ENCODE data around the gene ZDHHC14. TPM values are rescaled to one million over a fixed set of nuclear protein-coding genes. Genes with fewer than 3 reads are reported as not detected.

The ZDHHC14 gene
- total RNA-seq, 1 donor from 2014 or later, result 5.1 TPM

- TF ChIP-seq CTCF (IDR thresholded peaks at IDR 0.05; ENCODE audit: partially characterized antibody, unreplicated experiment), result no peak
- DNase-seq, result no peak
- Mint-ChIP-seq H3K4me1 (ENCODE audit: low read depth, unreplicated experiment) (no peaks in the 10 kb centered on the region), H3K27me3 (ENCODE audit: unreplicated experiment) (no peaks in the 10 kb centered on the region), H3K36me3 (ENCODE audit: unreplicated experiment) (no peaks in the 10 kb centered on the region), H3K27ac (ENCODE audit: unreplicated experiment) (no peak overlapping the region), H3K9me3 (ENCODE audit: unreplicated experiment) (no peaks in the 10 kb centered on the region), H3K4me3 (ENCODE audit: unreplicated experiment) (no peak overlapping the region)
Measured at GRCh38 chr6:157628463-157628862, 247.5 kb downstream of the ZDHHC14 start.

GRCh38 chr6:157629220-157629619, 248.2 kb downstream of the ZDHHC14 start:
- Mint-ChIP-seq H3K9me3 (ENCODE audit: unreplicated experiment) (no peaks in the 10 kb centered on the region), H3K27ac (ENCODE audit: unreplicated experiment) (no peak overlapping the region), H3K36me3 (ENCODE audit: unreplicated experiment) (no peaks in the 10 kb centered on the region), H3K27me3 (ENCODE audit: unreplicated experiment) (no peaks in the 10 kb centered on the region), H3K4me3 (ENCODE audit: unreplicated experiment) (no peak overlapping the region), H3K4me1 (ENCODE audit: low read depth, unreplicated experiment) (no peaks in the 10 kb centered on the region)
- TF ChIP-seq CTCF (IDR thresholded peaks at IDR 0.05; ENCODE audit: partially characterized antibody, unreplicated experiment), result no peak
- DNase-seq, result no peak

- no peak for DNase-seq
- H3K4me3 Mint-ChIP-seq (ENCODE audit: unreplicated experiment), result no peak overlapping the region
- no peaks in the 10 kb centered on the region for H3K36me3 Mint-ChIP-seq (ENCODE audit: unreplicated experiment)
- no peaks in the 10 kb centered on the region for H3K27me3 Mint-ChIP-seq (ENCODE audit: unreplicated experiment)
- no peaks in the 10 kb centered on the region for H3K9me3 Mint-ChIP-seq (ENCODE audit: unreplicated experiment)
- TF ChIP-seq CTCF (IDR thresholded peaks at IDR 0.05; ENCODE audit: partially characterized antibody, unreplicated experiment), result no peak
- H3K27ac Mint-ChIP-seq (ENCODE audit: unreplicated experiment), result no peak overlapping the region
- no peaks in the 10 kb centered on the region for H3K4me1 Mint-ChIP-seq (ENCODE audit: low read depth, unreplicated experiment)
Measured at GRCh38 chr6:157630463-157631080, 249.6 kb downstream of the ZDHHC14 start.

DNA sequence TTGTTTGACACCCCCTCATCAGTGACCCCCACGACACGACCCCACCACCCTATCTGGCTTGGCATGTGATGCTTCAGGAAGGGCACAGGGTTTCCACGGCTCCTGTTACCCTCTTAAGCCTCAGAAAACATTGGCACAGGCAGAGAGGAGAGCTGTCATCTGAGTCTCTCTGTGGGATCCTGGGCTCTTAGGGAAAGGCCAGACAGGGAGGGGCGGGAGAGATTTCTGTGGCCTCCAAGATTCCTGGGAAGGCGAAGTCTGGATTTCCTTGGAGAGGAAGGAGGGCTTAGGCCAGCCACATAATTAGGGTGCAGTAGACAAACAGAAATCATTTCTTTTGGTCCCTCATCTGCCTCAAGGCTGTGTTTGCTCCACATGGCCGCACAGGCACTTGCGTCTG, 250.4 kb downstream of the ZDHHC14 start:
- no peak for DNase-seq

More for the DNA sequence above, 250.4 kb downstream of the ZDHHC14 start:
- Mint-ChIP-seq H3K4me1 (ENCODE audit: low read depth, unreplicated experiment) (peaks cover 2% of the 10 kb centered on the region), H3K36me3 (ENCODE audit: unreplicated experiment) (no peaks in the 10 kb centered on the region), H3K4me3 (ENCODE audit: unreplicated experiment) (no peak overlapping the region), H3K27ac (ENCODE audit: unreplicated experiment) (no peak overlapping the region), H3K9me3 (ENCODE audit: unreplicated experiment) (no peaks in the 10 kb centered on the region), H3K27me3 (ENCODE audit: unreplicated experiment) (peaks cover 2% of the 10 kb centered on the region)
- TF ChIP-seq CTCF (IDR thresholded peaks at IDR 0.05; ENCODE audit: partially characterized antibody, unreplicated experiment), result no peak

Measured in glutamatergic neuron (in vitro differentiated cells).